NK-92 treated with Interleukin-12 subunit alpha and Interleukin-12 subunit beta, amount 100 ng/mL, for 24 hours (cell line): ENCODE results near the gene FLT1.

ENCODE experiments used
- DNase-seq: peaks from one replicate; lab custom pipeline; 2025; lab: John Stamatoyannopoulos, UW

Gene FLT1

GRCh38 chr13:28458608-28459007, 36.3 kb downstream of the FLT1 start:
- DNase-seq, result no peak

DNA sequence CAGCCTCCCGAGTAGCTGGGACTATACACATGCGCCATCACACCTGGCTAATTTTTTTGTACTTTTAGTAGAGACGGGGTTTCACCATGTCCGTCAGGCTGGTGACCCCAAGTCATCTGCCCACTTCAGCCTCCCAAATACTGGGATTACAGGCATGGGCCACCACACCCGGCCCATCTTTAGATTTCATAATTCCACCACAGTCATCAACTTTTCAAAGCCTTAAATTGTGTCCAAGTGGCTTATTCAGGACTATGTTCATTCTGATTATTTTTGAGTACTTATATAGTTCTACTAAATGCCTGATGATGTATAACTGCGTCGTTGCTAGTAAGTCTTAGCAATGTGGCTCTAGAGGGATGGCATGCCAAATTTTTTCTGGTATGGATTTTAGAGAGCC, 36.9 kb downstream of the FLT1 start:
- DNase-seq, result no peak

GRCh38 chr13:28457521-28457920, 37.4 kb downstream of the FLT1 start:
- no peak for DNase-seq

DNA sequence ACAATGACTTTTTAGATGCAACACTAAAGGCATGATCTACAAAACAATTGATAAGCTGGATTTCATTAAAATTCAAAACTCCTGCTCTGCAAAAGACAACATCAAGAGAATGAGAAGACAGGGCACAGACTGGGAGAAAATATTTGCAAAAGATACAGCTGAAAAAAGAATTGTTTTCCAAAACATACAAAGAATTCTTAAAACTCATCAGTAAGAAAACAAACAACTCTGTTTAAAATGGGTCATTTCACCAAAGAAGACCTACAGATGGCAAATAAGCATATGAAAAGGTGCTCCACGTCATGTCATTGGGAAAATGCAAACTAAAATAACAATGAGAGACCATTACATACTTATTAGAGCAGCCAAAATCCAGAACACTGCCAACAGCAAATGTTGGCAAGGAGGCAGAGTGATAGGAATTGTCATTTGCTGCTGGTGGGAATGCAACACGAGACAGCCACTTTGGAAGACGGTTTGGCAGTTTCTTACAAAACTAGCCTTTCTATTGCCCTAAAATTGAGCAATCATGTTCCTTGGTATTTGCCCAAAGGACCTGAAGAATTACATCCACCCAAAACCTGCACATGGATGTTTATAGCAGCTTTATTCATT, 39.2 kb downstream of the FLT1 start:
- DNase-seq, result no peak

DNA sequence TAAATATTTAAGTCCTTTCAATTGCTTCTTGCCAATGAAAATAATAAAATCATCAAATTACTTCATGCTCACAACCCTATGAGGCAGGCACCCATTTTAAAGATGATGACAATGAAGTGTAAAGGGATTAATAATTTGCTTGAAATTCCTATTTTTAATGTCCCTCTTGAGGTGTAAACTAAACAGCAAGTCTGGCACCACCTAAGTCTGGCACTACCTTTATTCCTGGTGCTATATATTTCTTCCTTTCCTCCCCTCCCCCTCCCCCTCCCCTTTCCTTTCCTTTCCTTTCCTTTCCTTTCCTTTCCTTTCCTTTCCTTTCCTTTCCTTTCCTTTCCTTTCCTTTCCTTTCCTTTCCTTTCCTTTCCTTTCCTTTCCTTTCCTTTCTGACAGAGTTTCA, 42.2 kb downstream of the FLT1 start:
- DNase-seq, result no peak

DNA sequence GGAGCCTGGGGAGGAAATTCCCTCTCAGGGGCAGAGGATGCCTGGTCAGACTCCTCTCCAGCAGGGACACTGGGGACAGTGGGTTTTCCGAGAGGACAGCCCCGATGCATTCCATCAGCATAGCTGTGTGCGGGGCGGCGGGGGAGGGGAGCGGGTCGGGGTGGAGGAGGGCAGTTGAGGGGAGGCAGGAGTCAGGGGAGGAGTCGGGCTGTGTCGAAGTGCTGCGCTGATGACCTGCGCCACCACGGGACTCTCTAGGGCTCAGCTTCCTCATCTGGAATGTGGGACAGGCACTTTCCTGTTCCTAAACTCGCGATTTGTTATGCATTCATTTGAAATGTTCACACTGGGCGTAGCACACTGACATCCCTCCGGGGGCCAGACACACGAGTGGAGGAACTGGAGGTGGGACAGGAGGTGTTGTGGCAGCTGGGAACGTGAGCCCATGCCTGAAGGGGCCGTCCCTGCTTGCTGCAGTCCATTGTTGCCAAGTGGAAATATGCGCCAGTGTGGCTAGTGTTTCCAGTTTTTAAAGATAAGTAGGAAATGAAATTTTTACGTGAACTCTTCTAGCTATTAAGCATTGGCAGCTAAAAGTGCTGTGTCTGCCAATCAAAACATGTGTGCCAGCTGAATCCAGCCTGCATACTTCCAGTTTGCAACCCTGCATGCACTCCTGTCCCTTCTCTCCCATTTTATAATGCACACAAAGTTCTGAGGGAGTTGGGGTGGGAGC, 43.3 kb downstream of the FLT1 start:
- no peak for DNase-seq

DNA sequence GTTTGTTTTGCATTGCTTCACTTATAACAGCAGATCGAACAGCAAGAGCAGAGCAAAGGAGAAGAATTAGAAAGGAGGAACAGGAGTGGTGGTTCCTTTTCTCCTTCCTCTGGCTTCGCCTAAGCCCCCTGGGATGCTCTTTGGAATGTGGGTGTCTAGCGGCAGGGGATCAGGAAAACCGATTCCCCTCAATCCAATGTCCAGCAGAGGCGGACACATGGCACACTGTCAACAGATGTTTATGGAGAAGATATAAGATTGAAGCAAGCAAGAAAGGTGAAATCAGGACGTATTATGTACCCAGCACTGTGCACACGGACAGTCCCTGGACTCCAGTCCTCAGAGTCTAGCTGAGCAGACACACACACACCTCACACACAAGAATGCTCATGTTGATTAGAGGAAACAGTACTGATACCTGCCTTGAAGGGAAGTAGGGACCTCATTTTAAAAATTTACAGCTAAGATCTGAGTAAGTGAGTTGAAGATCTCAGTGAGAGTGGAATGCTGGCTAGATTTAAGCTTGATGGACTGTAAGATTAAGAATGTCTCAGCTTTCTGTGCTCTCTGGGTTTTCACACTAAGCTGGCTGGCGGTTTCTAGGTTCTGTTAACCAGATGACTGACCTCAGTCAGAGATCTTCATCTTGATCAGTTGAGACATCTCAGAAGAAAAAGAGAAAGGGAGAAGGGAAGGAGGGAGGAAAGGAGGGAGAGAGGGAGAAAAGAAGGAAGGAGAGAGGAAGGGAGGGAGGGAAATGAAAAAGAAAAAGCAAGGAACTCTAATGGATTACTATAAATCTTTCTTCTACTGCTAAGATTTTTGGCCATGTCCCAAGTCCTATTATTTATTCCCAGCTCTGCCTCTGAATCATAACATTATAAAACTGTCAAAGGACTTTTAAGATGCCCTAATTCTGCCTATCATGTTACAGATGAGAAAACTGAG, 44.8 kb downstream of the FLT1 start:
- no peak for DNase-seq

DNA sequence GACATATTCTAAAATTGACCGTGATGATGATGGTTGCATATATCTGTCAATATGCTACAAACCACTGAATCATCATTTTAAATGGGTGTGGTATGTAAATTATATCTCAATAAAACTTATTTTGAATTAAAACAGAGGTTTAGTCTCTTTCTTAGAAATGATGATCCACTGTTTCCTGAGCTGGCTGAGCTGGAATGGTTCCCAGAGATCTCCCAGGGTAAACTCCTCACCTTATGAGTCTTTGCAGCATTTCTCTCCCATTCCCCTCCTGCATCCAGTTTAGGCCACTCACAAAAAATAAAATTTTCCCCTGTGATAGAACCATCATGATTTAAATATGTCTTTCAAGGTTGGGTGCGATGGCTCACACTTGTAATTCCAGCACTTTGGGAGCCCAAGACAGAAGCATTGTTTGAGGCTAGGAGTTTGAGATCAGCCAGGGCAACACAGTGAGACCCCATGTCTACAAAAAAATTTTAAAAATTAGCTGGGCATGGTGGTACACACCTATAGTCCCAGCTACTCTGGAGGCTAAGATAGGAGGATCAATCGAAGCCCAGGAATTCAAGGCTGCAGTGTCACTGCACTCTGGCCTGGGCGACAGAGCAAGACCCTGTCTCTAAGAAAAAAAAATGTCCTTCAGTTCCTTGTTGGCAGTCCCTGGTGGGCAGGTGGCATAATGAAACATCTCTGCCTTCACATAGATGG, 46.1 kb downstream of the FLT1 start:
- no peak for DNase-seq

DNA sequence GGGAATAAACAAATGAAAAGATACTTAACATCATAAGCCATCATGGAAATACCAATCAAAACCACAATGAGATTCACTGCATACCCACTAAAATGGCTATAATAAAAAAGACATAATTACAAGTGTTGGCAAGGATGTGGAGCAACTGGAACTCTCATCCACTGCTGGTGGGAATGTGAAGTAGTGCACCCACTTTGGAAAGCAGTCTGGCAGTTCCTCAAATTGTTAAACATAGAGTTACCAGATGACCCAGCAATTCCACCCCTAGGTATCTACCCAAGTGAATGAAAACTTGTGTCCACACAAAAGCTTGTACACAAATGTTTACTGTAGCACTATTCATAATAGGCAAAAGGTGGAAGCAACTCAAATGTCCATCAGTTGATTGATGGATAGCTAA, 46.9 kb downstream of the FLT1 start:
- DNase-seq, result no peak

DNA sequence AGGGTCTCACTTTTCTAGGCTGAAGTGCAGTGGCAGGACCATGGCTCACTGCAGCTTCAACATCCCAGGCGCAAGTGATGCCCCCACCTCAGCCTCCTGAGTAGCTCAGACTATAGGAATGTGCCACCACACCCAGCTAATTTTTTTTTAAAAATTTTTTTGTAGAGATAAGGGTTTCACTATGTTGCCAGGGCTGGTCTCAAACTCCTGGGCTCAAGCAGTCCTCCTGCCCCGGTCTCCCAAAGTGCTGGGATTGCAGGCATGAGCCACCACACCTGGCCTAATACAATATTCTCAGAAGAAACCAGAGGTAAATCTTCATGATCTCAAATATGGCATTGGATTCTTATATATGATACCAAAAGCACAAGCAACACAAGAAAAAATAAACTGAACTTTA, 47.7 kb downstream of the FLT1 start:
- no peak for DNase-seq

- no peak for DNase-seq
Measured at GRCh38 chr13:28442839-28443238, 52.1 kb downstream of the FLT1 start.

GRCh38 chr13:28441529-28441928, 53.4 kb downstream of the FLT1 start:
- DNase-seq, result no peak

- no peak for DNase-seq
Measured at GRCh38 chr13:28440774-28441504, 54.0 kb downstream of the FLT1 start.

DNA sequence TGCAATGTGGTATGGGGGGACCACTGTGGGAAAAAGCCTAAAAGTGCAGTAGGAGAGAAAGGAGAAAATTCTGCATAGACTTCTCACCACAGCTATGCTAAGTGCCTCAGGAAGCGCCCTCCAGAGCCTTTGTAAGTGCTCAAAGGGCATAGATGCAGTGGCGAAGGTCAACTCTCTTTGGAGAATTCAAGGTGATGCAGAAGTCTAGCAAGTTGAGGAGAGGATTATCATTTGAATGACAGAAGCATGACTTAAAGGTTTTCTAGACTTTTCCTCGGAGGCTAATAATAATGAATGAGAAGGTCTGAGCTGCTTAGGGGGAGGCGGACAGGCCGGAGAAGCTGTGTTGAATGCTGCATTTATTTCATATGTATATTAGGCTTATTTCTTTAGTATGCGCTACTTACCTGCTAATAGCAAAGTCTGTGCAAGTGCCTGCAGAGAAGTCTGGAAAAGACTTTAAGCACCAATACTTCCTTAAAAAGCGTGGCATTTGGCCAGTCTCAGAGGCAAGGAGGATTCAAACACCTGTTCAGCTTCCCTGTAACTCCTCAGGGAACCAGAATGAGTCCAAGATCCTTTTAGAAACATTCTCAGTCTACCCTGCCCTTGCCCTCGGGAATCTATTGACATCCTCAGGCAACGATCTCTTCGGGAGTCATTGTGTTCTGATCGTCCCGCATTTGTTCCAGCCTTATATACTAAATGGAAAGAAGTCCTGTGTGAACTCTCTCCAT, 56.2 kb downstream of the FLT1 start:
- DNase-seq, result no peak

- no peak for DNase-seq
Measured at GRCh38 chr13:28438067-28438466, 56.9 kb downstream of the FLT1 start.

DNA sequence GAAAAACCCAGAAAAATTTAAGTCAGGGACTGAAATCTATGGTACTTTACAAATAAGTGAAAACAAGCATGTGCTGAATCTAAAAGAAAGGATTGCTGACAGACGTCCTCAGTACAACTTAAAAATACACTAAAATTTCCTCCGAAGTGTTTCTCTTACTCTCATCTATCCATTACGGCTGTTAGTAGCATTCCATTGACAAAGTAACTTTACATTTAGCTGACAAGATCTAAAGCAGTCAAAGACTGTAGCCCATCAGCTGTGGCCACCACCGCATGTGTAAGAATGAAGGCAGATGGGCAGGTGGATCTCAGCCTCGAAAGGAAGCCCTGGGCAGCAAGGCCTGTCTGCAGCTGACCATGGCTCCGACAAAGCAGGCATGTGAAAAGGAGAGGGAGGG, 59.0 kb downstream of the FLT1 start:
- DNase-seq, result no peak

- no peak for DNase-seq
Measured at GRCh38 chr13:28434926-28435325, 60.0 kb downstream of the FLT1 start.

- no peak for DNase-seq
Measured at GRCh38 chr13:28432816-28433560, 61.9 kb downstream of the FLT1 start.

GRCh38 chr13:28429685-28430290, 65.1 kb downstream of the FLT1 start:
- no peak for DNase-seq

- no peak for DNase-seq
Measured at GRCh38 chr13:28429096-28429495, 65.8 kb downstream of the FLT1 start.
